ENCODE measurements around the gene ACOX2. TPM values are rescaled to one million over a fixed set of nuclear protein-coding genes. Genes with fewer than 3 reads are reported as not detected.

The ACOX2 gene
- total and polyA plus RNA-seq, 2 of the 13 experiments (the other 11 are each of a cell fraction or from before 2014, with no cell fraction given) = 42.6 to 98.5 TPM

- TF ChIP-seq ZNF253 (CRISPR knock-in tag; IDR thresholded peaks at IDR 0.05; ENCODE audit: borderline replicate concordance) = no peak
- peak; percentile 37; the same call in 1 of the 2 replicates for TF ChIP-seq ZNF792 (CRISPR knock-in tag; IDR thresholded peaks at IDR 0.05)
- TF ChIP-seq PCBP2 (optimal IDR thresholded peaks at IDR 0.05; ENCODE audit: low read depth, low read length, poor library complexity, severe bottlenecking) = no peak
- no peak for TF ChIP-seq MTA3 (CRISPR knock-in tag; IDR thresholded peaks at IDR 0.05)
- TF ChIP-seq THYN1 (CRISPR knock-in tag; IDR thresholded peaks at IDR 0.05; ENCODE audit: borderline replicate concordance, low read depth) = no peak
- peak; percentile 75; the same call in 1 of the 2 replicates for TF ChIP-seq RXRB (CRISPR knock-in tag; IDR thresholded peaks at IDR 0.05; ENCODE audit: borderline replicate concordance)
- TF ChIP-seq ZNF44 (CRISPR knock-in tag; IDR thresholded peaks at IDR 0.05) = no peak
- no peak for TF ChIP-seq ZSCAN12 (CRISPR knock-in tag; IDR thresholded peaks at IDR 0.05)
- no peak for TF ChIP-seq PAWR (CRISPR knock-in tag; IDR thresholded peaks at IDR 0.05; ENCODE audit: borderline replicate concordance)
- no peak for TF ChIP-seq SSRP1 (CRISPR knock-in tag; IDR thresholded peaks at IDR 0.05)
- no peak for TF ChIP-seq ZNF605 (CRISPR knock-in tag; IDR thresholded peaks at IDR 0.05)
- no peak for TF ChIP-seq ZNF496 (CRISPR knock-in tag; IDR thresholded peaks at IDR 0.05; ENCODE audit: insufficient replicate concordance)
- TF ChIP-seq, protein P1, sequence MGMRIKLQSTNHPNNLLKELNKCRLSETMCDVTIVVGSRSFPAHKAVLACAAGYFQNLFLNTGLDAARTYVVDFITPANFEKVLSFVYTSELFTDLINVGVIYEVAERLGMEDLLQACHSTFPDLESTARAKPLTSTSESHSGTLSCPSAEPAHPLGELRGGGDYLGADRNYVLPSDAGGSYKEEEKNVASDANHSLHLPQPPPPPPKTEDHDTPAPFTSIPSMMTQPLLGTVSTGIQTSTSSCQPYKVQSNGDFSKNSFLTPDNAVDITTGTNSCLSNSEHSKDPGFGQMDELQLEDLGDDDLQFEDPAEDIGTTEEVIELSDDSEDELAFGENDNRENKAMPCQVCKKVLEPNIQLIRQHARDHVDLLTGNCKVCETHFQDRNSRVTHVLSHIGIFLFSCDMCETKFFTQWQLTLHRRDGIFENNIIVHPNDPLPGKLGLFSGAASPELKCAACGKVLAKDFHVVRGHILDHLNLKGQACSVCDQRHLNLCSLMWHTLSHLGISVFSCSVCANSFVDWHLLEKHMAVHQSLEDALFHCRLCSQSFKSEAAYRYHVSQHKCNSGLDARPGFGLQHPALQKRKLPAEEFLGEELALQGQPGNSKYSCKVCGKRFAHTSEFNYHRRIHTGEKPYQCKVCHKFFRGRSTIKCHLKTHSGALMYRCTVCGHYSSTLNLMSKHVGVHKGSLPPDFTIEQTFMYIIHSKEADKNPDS (CRISPR knock-in tag; IDR thresholded peaks at IDR 0.05) = no peak; the same call in 1 of the 2 replicates
- TF ChIP-seq TFDP1 (CRISPR knock-in tag; IDR thresholded peaks at IDR 0.05; ENCODE audit: borderline replicate concordance) = no peak
- TF ChIP-seq HOXA3 (CRISPR knock-in tag; IDR thresholded peaks at IDR 0.05) = no peak; the same call in 1 of the 2 replicates
- TF ChIP-seq KAT8 (CRISPR knock-in tag; IDR thresholded peaks at IDR 0.05) = no peak
- TF ChIP-seq ZNF264 (CRISPR knock-in tag; IDR thresholded peaks at IDR 0.05) = peak; percentile 44; the same call in 1 of the 2 replicates
- TF ChIP-seq ZNF18 (CRISPR knock-in tag; IDR thresholded peaks at IDR 0.05; ENCODE audit: insufficient replicate concordance) = no peak
- peak; percentile 69; the same call in 1 of the 2 replicates for TF ChIP-seq ARID5B (CRISPR knock-in tag; IDR thresholded peaks at IDR 0.05)
- peak; percentile 29 for TF ChIP-seq ZEB1 (IDR thresholded peaks at IDR 0.05; ENCODE audit: insufficient replicate concordance, low read depth)
- no peak for TF ChIP-seq ZNF670 (CRISPR knock-in tag; IDR thresholded peaks at IDR 0.05; ENCODE audit: borderline replicate concordance)
- TF ChIP-seq RFXANK (CRISPR knock-in tag; IDR thresholded peaks at IDR 0.05) = no peak
Observed at GRCh38 chr3:58519668-58520402, 17.2 kb downstream of the ACOX2 start (continued).
